Vagina (tissue), 2 donors: ENCODE measurements around the gene PLCD4. TPM values are rescaled to one million over a fixed set of nuclear protein-coding genes. Genes with fewer than 3 reads are reported as not detected.
A peak's percentile ranks its signal among the peaks of the same experiment; 100 is the strongest.

Experiments used
- DNase-seq, 2 donors: peaks; one replicate each; pipeline ENCODE4 v3.0.0-alpha.2; 2017; ENCODE audit errors: extremely low spot score in 2 of 2
- H3K27ac ChIP-seq: fragments of 200-600 bp; sonication (generic); one replicate; pipeline ENCODE4 v1.5.1; 2019
- H3K27me3 ChIP-seq: fragments of 200-600 bp; sonication (generic); one replicate; pipeline ENCODE4 v1.5.1; 2019
- H3K36me3 ChIP-seq, 2 donors: fragments of 200-600 bp; sonication (generic); one replicate each; pipeline ENCODE4 v1.5.1; 2017 to 2019
- H3K4me1 ChIP-seq: fragments of 200-600 bp; sonication (generic); one replicate; pipeline ENCODE4 v1.5.1; 2019
- H3K4me3 ChIP-seq, 2 donors: fragments of 200-600 bp; sonication (generic); 1 replicate in 1 of 2; 2 replicates in 1 of 2; pipeline ENCODE4 v1.5.1; 2016 to 2019
- H3K9me3 ChIP-seq: fragments of 200-600 bp; sonication (generic); one replicate; pipeline ENCODE4 v1.5.1; 2019
- CTCF ChIP-seq, 3 experiments: fragments of 450-650 bp in 2 of 3; fragments of 200-600 bp in 1 of 3; sonication (generic) in 1 of 3; IDR thresholded peaks; one replicate each; pipeline ENCODE4 v1.5.1; 2017 to 2019; ENCODE audit warnings: antibody characterized with exemption in 3 of 3, mild to moderate bottlenecking in 2 of 3, moderate library complexity in 2 of 3
- POLR2A ChIP-seq, 2 donors: fragments of 450-650 bp; IDR thresholded peaks; one replicate each; pipeline ENCODE4 v1.6.1; 2017; ENCODE audit warnings: antibody characterized with exemption in 2 of 2, mild to moderate bottlenecking in 2 of 2, moderate library complexity in 2 of 2
- POLR2AphosphoS5 ChIP-seq, 2 donors: sonication (generic); formaldehyde crosslinking; IDR thresholded peaks; one replicate each; pipeline ENCODE4 v1.9.0; 2017; ENCODE audit warnings: antibody characterized with exemption in 2 of 2, mild to moderate bottlenecking in 2 of 2, low read depth in 1 of 2; ENCODE audit not compliant: insufficient read depth in 1 of 2
- intact Hi-C: fragments of 100-400 bp; cut with DNase I; formaldehyde crosslinking; loops from one replicate; pipeline ENCODE4 v1.15.1; 2023
- total RNA-seq: library from RNA; depleted of rRNA; stranded (reverse); fragments of >200 nt; gene quantifications from one replicate; pipeline ENCODE4 v1.2.3, GENCODE V29; 2016

Gene PLCD4
- total RNA-seq, 1 donor from 2014 or later, result 12.0 TPM

- Histone ChIP-seq H3K4me1 (peaks cover 40% of the 10 kb centered on the region), H3K27ac (peak overlapping the region; percentile 94), H3K9me3 (no peaks in the 10 kb centered on the region), H3K27me3 (no peaks in the 10 kb centered on the region), H3K36me3 (no peaks in the 10 kb centered on the region), H3K4me3 (peak overlapping the region; percentile 73 to 94)
- intact Hi-C loops, result loop anchor here (10.0 kb wide), 1 partner anchor 163 kb away; no protein-coding TSS in a partner anchor
- DNase-seq, result no peak
- no peak for TF ChIP-seq CTCF (IDR thresholded peaks at IDR 0.05)
- TF ChIP-seq POLR2A (IDR thresholded peaks at IDR 0.05), result no peak
- no peak for TF ChIP-seq POLR2AphosphoS5 (IDR thresholded peaks at IDR 0.05; ENCODE audit: insufficient read depth in 1 of 2, low read depth in 1 of 2)
These were observed 39.9 kb upstream of the PLCD4 start for GRCh38 chr2:218567797-218568189.

GRCh38 chr2:218568190-218569037 is 39.3 kb upstream of the PLCD4 start, which contains the start of the genes CNOT9 and USP37:
Gene CNOT9 (plus strand): TSS chr2:218568839. CDS start chr2:218568955, 116 bp downstream.
Gene USP37 (minus strand): TSS chr2:218568351. CDS start chr2:218558653, 9,698 bp downstream.
- intact Hi-C loops, result loop anchor here (10.0 kb wide), 1 partner anchor 164 kb away; no protein-coding TSS in a partner anchor
- H3K4me1 ChIP-seq, result peaks cover 40% of the 10 kb centered on the region
- H3K36me3 ChIP-seq, result no peaks in the 10 kb centered on the region
- DNase-seq, result peak; percentile 98 to 99
- H3K27ac ChIP-seq, result peak within 1 kb of the TSS; percentile 94
- no peaks in the 10 kb centered on the region for H3K27me3 ChIP-seq
- TF ChIP-seq POLR2A (IDR thresholded peaks at IDR 0.05) (peak in 1 of 2 donors; percentile 77), CTCF (IDR thresholded peaks at IDR 0.05) (peak in 1 of 3 experiments; percentile 20), POLR2AphosphoS5 (IDR thresholded peaks at IDR 0.05; ENCODE audit: insufficient read depth in 1 of 2, low read depth in 1 of 2) (peak; percentile 86 to 95)
- H3K9me3 ChIP-seq, result no peaks in the 10 kb centered on the region
- peak within 1 kb of the TSS; percentile 73 to 94 for H3K4me3 ChIP-seq

GRCh38 chr2:218569038-218569431 is 38.7 kb upstream of the PLCD4 start:
- Histone ChIP-seq H3K27me3 (no peaks in the 10 kb centered on the region), H3K9me3 (no peaks in the 10 kb centered on the region), H3K4me1 (peaks cover 40% of the 10 kb centered on the region), H3K4me3 (peak overlapping the region; percentile 73 to 94), H3K36me3 (peaks cover 0 to 2% of the 10 kb centered on the region in 2 donors), H3K27ac (peak overlapping the region; percentile 94)
- intact Hi-C loops, result loop anchor here (10.0 kb wide), 1 partner anchor 164 kb away; no protein-coding TSS in a partner anchor
- TF ChIP-seq POLR2AphosphoS5 (IDR thresholded peaks at IDR 0.05; ENCODE audit: insufficient read depth in 1 of 2, low read depth in 1 of 2), result no peak
- no peak for TF ChIP-seq CTCF (IDR thresholded peaks at IDR 0.05)
- TF ChIP-seq POLR2A (IDR thresholded peaks at IDR 0.05), result no peak
- DNase-seq, result no peak

- no peak for DNase-seq
- Histone ChIP-seq H3K4me3 (peak overlapping the region; percentile 73 to 94), H3K36me3 (peaks cover 0 to 10% of the 10 kb centered on the region in 2 donors), H3K9me3 (no peaks in the 10 kb centered on the region), H3K4me1 (peaks cover 40% of the 10 kb centered on the region), H3K27ac (peak overlapping the region; percentile 94), H3K27me3 (no peaks in the 10 kb centered on the region)
- intact Hi-C loops, result loop anchor here (10.0 kb wide), 1 partner anchor 165 kb away; no protein-coding TSS in a partner anchor
- TF ChIP-seq POLR2AphosphoS5 (IDR thresholded peaks at IDR 0.05; ENCODE audit: insufficient read depth in 1 of 2, low read depth in 1 of 2), result peak in 1 of 2 donors; percentile 22
- TF ChIP-seq CTCF (IDR thresholded peaks at IDR 0.05), result no peak
These were observed 37.8 kb upstream of the PLCD4 start for GRCh38 chr2:218569661-218570500.
